AML-193 (cell line): ENCODE data around the gene CFAP97D1.

Experiments used
- DNase-seq, 2 experiments: peaks; one replicate each; lab custom pipeline; 2025; lab: John Stamatoyannopoulos, UW

Gene CFAP97D1

DNA sequence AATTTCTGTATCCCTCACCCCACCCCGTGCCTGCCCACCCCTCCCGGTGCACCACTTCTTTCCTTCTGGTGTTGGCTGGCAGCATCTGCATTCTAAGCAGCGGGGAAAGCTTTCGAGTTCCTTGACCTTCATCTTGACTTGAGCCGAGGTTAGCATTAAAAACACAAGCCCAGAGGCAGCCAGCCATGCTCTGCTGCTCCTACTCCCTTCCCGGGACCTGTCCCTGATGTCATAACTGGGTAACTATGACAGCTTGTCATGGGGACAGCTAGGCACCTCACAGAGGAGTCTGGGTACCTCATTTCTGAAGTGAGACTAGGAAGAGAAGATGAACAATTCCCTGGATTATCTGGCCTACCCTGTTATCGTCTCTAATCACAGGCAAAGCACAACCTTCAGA is at the start of gene CFAP97D1:
Gene CFAP97D1 (plus strand): TSS at position 301 of the 400 bp plus-strand sequence. CDS start 28 bp downstream, at position 329.
- DNase-seq = no peak

DNA sequence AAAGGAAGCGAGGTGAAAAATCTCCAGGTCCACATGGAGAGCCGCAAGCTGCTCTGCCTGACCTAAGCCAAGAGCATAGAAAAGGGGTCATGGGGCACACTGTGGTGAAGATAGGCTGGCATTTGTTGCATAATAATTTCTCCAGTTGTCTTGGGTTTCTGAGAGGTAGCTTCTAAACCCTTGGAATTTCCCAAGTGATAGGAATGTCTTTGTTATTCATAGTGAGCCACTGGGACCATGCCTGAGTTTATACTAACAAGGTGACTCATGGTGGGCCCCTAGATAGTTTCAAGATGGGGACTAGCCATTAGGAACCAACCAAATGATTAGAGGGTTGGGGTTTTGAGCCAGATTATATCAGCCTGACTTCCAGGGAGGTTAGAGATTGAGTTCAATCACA is 47.3 kb upstream of the CFAP97D1 start:
- no peak for DNase-seq

DNA sequence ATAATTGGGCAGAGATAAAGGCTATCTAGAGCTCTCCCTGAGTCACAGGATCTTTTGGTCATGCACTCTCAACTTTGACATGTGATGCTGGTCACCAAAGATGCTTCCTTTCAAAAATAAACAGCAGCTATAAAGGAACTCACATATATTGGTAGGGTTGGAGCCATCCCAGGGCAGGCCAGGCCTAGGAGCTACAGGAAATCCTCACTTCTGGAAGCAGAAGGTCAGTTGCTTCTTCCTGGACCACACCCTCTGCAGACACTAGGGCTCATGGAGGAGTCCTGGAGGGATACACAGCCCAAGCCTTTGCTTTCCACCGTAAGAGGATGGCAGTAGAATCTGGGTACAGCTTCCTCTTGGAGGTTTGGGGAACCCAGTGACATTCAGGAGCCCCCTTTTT is 46.3 kb upstream of the CFAP97D1 start:
- DNase-seq = no peak

DNA sequence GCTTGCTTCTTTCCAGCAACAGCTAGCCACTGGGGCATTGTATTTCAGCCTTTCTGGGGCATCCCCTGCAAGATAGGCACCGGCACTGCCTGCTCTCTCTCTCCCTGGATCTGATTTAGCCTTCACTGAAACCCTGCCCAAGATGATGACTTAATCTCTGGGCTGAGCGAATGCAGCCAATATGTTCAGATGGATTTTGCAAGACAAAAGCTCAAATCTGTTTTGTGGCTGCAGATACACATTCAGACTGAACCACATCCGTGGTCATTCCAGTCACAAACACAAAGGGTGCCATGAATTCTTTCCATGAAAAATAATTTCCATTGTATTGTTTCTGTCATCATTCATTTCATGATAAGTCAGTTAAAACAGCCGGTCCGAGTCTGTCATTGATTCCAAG is 45.9 kb upstream of the CFAP97D1 start:
- DNase-seq = no peak

DNA sequence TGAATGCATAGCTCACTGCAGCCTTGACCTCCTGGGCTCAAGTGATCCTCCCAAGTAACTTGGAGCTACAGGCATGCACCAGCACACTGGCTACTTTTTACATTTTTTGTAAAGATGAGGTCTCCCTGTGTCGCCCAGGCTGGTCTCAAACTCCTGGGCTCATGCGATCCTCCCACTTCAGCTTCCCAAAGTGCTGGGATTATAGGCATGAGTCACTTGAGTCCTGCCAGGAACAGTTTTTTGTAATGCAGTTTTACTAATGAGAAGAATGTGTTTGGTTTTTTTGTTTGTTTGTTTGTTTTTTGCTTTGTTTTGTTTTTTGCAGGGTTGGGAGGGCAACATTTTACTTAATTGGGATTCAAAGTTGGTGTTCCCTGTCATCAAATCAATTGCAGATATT is 43.8 kb upstream of the CFAP97D1 start:
- DNase-seq = no peak

DNA sequence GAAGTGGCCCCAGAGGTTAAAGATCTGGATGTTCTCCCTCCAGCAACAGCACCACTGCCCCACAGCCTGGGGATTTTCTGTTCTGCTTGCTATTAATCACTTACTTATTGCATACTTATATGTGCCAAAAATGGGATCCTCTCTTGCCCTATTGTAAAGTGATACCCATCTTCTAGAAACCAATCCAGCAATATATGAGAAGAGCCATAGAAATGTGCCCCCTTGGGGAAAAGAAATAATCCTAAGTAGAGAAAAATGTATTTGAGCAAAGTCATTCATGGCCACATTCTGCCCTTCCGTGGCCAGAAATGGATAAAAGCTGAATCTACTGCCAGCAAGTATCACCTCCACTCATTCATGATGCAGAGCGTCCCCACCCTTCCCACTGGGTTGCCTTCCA is 42.5 kb upstream of the CFAP97D1 start:
- DNase-seq = no peak

DNA sequence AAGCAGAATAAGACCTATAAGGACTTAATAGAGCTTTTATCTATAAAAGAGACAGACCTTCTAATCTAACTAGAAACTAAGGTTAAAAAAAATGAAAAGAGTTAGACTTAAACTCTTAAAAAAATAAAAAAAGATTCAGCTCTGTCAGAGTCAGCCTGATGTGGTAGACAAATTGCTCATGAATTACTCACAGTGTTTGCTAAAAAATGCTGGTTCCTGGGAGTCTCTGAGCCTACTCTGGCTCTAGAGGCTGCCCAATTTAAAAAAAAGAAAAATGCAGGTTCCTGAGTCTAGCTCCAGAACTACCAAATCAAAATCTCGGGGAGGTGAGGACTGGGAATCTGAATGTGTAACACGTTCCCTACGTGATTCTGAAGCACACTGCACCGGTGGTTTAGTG is 39.7 kb upstream of the CFAP97D1 start:
- no peak for DNase-seq

DNA sequence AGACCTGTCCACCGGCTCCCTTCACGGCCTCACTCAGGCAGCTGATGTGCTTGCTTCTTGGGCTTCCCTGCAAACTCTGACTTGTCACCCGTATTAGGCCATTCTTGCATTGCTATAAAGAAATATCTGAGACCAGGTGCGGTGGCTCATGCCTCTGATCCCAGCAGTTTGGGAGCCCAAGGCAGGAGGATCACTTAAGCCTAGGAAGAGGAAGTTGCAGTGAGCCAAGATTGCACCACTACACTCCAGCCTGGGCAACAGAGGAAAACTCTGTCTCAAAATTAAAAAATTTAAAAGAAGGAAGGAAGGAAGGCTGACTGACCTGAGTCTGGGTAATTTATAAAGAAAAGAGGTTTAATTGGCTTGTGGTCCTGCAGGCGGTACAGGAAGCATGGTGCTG is 38.6 kb upstream of the CFAP97D1 start:
- DNase-seq = peak in 1 of 2 experiments; percentile 13

DNA sequence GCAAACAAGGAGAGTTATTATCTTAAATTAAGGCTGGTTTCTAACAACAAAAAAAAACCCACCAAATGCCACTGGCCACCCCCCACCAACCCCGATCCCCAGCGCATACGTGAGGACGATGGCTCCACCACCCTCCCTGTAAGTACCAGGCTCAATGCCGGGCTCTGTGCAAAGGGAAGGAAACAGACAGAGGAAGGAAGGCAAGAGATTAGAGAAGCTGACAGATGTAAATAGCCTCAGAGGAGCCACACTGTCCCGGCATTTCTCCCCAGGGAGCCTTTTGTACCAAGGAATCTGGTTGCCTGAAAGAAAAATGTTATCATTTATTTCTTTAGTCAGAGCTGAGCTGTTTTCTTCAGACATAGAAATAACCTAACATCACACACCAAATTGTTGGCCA is 34.7 kb upstream of the CFAP97D1 start:
- DNase-seq = peak in 1 of 2 experiments; percentile 15

DNA sequence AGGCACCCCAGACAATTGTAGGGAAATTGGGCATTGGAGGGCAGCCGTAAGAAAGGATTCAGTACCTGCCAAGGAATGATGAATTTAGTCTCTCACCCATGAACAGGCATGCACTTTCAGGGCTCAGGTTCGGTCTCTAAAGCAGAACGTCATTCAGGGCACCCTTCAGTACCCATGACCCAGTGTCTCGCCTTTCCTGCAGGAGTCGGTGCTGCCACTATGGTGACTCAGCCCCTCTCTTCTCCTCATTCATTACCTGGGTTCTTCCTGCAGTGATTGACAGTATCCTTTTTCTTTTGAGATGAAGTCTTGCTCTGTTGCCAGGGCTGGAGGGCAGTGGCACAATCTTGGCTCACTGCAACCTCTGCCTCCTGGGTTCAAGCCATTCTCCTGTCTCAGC is 30.1 kb upstream of the CFAP97D1 start:
- no peak for DNase-seq

DNA sequence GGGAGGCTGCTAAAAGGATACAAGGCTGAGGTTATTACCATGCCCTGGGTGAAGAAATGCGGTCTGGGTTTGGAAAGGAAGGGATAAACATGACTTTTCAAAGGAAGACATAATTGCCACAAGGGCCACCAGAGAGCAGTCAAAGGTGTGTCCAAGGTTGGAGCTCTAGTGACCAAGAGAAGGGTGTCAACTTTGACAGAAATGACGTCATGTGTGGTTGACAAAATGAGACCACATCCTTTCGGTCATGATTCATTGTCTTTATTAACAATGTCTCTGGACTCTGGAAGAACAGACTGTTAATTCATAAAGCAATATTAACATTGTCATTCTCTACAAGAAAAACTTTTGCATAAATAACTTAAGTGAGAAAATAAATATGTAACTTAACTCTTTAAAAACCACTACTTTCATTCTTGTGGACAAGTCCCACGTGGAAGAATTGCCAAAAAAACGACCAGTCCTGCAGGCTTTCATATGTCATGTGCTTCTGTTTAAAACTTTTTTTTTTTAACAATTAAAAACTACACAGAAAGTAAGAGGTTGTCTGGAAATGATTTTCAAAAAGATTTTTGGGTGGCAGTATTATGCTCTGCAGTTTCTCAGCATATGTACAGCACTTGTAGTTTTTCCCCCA is 26.6 kb upstream of the CFAP97D1 start:
- DNase-seq = no peak

DNA sequence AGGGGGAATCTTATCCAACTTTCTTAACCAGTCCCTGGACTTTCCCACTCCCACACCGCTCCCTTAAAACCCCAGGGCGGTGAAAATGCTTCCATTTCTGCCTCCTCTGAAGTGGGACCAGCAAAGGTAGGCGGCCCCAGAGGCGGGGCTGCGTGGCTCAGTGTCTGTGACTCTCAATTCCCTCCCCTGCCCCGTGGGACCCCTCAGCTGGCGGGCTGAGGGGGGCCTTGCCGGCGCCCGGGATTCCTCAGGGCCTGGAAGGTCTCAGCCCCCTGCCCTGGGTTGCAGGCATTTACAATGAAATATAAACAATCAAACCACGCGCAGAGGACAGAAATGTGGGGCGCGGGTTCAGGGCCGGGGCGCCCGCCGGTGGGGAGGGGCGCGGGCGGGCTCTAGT is 25.3 kb upstream of the CFAP97D1 start:
- no peak for DNase-seq

DNA sequence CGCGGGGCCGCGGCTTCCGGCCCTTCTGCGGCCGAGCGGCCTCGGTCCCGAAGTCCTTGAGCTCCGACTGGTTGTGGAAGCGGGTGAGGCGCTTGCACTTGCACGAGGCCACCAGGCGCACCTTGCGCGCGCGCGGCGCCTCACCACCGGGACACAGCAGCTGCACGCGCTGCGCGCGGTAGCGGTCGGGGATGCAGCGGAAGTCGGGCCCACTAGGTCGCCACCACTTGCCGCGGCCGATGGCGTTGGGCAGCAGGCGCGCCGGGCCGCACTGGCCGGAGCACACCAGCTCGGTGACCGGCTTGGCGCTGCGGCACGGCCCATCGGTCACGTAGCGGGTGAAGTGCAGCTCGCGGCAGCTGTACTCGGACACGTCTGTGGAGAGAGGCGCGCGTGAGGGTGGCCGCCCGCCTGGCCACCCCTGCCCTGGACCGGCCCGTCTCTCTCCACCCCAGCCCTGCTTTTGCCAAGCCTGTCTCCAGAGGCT is 24.8 kb upstream of the CFAP97D1 start:
- no peak for DNase-seq

DNA sequence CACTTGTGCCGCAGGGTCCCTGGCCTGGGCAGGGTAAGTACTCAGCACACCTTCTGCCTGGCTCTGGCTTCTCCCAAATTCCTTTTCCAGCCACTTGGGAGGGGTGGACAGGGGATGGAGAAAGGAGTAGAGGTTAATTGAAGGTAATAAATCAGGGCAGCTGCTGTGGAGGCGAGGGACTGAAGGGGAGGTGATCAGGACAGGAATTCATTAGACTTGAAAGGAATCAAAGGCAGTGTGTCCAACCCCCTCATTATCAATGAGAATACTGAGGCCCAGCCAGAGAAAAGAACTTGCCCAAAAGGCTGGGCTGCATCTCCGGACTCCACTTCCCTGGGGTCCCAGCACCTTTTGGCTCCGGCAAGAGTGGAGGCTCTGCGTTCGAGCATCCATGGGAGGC is 24.0 kb upstream of the CFAP97D1 start:
- no peak for DNase-seq

DNA sequence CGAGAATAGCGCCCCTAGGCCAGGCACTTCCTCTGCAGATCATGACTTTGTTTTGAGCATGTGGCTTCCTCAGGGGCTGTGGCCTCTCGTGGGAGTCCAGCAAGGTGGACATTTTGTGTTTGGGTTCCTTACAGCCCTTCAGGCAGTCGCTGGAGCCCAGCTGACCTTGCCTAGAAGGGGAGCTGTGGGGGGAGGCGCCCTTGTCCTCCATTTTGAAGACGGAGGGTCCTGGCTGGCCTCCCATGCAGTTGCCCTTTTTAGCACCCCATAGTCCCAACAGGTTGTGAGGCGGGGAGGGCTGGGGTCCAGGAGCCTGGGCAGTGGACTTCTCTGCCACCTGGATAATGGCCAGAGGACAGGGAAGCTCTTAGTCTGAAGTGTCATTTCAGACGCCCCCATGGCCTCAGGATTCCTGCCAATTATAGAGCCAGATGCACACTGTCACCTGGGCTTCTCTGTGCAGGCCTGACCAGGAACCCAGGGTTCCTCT is 23.0 kb upstream of the CFAP97D1 start:
- no peak for DNase-seq

DNA sequence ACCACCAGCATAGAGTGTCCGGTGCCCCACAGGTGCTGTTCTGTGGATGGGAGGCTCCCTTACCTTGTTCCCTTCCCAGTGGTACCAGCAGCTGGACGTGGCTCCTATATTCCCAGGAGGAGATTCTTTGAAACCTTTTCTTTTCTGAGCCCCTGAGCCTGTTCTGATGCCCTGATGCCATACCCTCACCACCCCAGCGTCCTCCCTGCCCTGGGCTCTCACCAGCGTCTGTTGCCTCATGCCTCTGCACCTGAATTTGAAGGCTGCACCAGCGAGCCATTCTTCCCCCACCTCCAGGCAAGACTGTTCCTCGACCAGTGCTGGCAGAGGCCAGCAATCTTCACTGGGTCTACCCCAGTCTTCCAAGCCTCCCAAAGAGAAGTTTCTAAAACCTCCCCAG is 22.1 kb upstream of the CFAP97D1 start:
- no peak for DNase-seq

DNA sequence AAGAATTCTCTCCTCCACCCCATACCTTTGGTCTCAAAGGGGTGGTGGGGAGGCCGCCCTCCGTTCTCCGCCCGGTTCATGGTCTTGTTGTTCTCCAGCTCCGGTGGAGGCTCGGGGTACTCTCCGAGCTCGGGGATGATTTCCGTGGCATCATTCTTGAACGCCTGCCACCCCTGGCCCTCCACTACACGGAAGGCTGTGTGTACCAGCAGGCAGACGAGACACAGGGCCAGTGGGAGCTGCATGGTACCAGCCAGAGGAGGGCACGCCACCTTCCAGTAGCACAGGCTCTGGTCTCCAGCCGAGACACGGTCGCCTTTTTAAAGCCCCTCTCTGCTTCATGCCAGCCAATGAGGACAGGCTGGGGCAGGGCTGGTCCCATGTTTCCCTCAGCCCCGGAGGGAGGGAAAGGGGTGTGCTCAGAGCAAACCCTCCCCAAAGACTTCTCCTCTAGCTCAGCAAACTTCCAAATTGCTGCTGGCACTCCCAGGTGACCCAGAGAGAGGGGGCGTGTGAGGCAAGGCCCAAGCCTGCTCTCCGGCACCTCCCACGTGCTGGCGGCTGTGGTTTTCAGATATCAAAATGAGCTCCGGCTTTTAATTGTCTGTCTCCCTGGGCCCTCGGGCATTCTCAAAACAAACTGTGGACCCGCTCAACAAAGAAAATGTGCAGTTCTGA is 21.6 kb upstream of the CFAP97D1 start, which contains the start of gene SOST:
Gene SOST (minus strand): TSS at position 295 of the 678 bp plus-strand sequence. CDS start 50 bp downstream, at position 245.
- DNase-seq = no peak

DNA sequence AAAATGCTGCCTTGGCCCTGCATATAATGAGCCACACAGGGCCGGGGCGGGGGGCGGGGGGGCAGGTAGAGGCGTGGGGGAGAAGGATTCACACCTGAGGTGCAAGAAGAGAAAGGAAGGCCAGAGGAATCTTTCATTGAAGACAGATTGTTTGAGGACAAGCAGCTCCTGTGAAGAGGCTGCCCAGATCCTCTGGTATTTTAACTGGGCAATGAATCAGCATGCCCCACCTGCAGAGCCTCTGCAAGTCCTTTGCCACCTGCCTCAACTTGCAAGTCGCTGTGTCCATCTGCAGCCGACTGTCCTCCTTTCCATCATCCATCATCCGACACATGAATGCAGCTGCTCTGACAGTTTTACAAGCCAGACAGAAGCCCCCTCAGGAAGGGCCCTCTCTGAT is 20.4 kb upstream of the CFAP97D1 start:
- no peak for DNase-seq

DNA sequence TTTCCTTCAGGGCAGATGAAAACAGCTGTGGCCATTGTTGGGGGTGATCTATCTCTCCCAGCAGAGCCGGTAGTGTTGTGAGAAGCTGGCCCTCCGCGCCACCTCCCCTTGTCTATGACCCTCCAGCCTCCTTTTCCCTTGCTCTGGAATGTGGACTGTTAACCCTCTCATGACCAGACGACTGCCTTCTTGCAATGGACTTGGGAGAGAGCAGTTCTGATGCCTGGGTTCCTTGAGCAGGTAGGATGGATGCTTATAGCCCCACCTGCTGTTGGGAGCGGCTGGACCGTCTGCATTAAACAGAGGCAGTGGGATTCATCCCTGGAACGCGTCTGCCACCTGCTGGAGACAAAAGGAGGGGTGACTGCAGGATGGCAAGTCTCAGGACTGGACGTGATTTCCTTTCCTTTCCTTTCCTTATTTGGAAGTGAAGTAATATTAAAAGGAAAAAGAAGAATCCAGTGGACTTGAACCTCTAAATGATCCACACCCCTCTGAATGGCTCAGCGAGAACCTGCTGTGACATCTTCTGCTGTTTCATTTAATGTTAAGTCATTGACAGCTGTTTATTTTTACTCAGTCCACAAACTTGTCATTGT is 19.9 kb upstream of the CFAP97D1 start:
- DNase-seq = peak; percentile 87 to 88

DNA sequence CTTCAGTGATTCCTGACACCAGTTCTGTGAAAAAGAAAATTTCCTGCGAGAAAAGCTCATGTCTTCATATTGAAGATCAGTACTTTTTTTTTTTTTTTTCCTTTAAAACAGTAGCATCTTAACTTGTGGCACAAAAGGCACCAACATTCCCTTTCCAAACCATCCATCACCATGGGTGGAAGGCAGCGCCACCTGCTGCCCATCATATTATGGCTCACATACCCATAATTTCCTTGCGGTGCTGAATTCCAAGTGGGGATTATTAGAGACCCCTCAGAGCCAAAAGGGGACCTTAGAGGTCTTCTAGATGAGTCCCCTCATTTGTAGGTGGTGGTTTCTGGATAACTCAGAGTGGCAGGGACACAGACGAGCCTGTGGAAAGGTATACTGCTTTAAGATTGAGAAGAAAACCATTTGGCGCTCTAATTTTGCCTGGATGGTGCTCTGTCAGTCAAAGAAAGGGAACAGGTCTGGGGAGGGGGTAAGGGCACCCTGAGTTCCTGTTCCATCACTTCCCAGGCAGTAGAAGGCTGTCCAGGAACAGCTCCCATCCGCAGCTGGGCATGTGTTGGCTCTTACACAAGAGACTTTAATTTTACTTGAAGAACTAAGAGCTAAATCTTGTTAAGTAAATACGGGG is 13.7 kb upstream of the CFAP97D1 start:
- peak in 1 of 2 experiments; percentile 23 for DNase-seq

DNA sequence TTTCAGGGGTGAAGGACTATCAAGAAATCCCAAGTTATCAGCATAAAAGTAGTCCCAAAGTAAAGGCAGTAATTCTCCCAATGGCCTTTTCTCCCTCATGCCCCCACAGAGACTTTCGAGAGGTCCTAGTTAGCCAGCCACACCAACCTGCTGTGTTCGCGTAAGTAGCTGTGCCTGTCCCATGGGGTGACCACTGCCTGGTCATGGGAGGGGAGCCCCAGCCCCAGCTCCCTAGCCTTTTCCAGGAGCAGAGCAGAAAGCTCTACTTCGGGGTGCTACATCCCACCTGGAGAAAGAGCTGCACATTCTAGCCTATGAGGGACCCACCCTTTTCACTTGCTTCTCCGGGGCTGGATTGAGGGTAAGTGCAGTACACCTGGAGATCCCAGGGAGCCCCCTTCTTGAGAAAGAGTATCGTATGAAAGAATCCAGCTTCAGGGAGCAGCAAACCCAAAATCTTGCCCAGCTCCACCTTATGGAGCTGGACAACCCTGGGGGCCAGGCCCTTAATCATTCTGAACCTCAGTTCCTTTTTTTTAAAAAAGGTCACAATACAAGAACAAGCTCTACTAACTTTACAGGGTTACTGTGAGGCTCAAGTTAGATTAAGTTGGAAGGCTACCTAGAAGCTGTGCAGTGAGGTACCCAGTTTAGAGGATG is 13.1 kb upstream of the CFAP97D1 start:
- peak in 1 of 2 experiments; percentile 27 for DNase-seq

DNA sequence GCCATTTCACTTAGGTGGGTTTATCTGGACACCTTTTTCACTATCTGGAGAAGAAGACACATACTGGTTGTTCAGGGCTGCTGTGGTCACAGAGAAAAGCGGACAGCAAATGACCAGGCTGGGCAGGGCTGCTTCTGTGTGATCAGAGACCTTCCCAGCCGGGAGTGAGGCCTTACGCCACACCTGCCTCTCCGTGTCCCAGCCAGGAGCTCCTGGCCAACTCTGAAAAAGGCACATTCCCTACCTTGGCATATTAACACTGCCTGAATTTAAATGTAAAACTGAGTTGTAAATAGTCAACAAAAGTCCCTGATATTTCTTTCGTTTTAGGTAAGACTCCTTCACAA is 12.5 kb upstream of the CFAP97D1 start:
- no peak for DNase-seq
